ENCODE results near the gene ENTPD8. TPM values are rescaled to one million over a fixed set of nuclear protein-coding genes. Genes with fewer than 3 reads are reported as not detected.

ENTPD8 gene
- total and polyA plus RNA-seq, 2 donors (not counting 1 experiment from before 2014, with no cell fraction given) = under 0.01 TPM; not detected in 1

DNA sequence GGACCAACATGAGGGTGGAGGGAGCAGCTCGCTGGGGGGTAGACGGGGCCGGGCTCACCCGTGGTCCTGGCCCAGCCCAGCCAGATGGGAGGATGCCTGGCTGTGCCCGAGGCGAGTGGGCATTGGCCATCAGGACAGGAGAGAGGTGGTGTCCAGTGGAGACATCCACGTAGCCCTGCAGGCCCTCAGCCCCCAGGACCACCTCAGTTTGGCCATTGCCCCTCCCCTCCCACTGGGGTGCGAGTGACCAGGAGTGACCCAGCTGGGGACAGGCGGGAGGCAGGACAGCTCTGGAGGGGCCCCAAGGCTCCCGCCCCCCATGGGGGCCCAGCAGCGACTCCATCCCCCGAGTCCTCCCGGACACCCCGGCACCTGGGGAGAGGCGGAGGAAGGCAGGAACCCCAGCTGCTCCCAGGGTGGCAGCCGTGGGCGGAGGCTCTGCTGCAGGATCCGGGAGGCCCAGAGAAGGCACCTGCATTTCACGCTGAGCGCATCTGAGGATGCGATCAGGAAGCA is 9.7 kb downstream of the ENTPD8 start:
- H3K36me3 ChIP-seq (ENCODE audit: control insufficient read depth, insufficient read depth, low read length) = no peaks in the 10 kb centered on the region
- H3K9me3 ChIP-seq (ENCODE audit: control insufficient read depth, insufficient read depth, low read depth, low read length) = no peaks in the 10 kb centered on the region
- no peak overlapping the region for H3K9ac ChIP-seq (ENCODE audit: insufficient read depth, low read length)
- no peak overlapping the region for H3K27ac ChIP-seq (ENCODE audit: insufficient read depth, low read length)
- H4K20me1 ChIP-seq (ENCODE audit: control insufficient read depth, extremely low read depth, insufficient read depth, low read length) = no peaks in the 10 kb centered on the region
- TF ChIP-seq EZH2 (IDR thresholded peaks at IDR 0.05; ENCODE audit: low read length, missing control alignments) = no peak
- TF ChIP-seq, protein P1, sequence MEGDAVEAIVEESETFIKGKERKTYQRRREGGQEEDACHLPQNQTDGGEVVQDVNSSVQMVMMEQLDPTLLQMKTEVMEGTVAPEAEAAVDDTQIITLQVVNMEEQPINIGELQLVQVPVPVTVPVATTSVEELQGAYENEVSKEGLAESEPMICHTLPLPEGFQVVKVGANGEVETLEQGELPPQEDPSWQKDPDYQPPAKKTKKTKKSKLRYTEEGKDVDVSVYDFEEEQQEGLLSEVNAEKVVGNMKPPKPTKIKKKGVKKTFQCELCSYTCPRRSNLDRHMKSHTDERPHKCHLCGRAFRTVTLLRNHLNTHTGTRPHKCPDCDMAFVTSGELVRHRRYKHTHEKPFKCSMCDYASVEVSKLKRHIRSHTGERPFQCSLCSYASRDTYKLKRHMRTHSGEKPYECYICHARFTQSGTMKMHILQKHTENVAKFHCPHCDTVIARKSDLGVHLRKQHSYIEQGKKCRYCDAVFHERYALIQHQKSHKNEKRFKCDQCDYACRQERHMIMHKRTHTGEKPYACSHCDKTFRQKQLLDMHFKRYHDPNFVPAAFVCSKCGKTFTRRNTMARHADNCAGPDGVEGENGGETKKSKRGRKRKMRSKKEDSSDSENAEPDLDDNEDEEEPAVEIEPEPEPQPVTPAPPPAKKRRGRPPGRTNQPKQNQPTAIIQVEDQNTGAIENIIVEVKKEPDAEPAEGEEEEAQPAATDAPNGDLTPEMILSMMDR (conservative IDR thresholded peaks at IDR 0.05 in 1 of 2, IDR thresholded peaks at IDR 0.05 in 1 of 2; ENCODE audit: low read depth in 1 of 2, low read length in 2 of 2) = no peak
- no peak for DNase-seq (ENCODE audit: low read depth in 2 of 2)
- no peak overlapping the region for H2AFZ ChIP-seq (ENCODE audit: low read length)
- H3K4me3 ChIP-seq (replicated peaks in 1 of 4; ENCODE audit: control extremely low read depth in 1 of 4, insufficient read depth in 1 of 4, low read depth in 3 of 4, low read length in 4 of 4) = no peak overlapping the region
- H3K4me2 ChIP-seq (ENCODE audit: extremely low read depth, insufficient read depth, low read length) = no peak overlapping the region
- H3K79me2 ChIP-seq (ENCODE audit: control insufficient read depth, insufficient read depth, low read length) = no peaks in the 10 kb centered on the region
- no peaks in the 10 kb centered on the region for H3K27me3 ChIP-seq (ENCODE audit: control insufficient read depth, insufficient read depth, low read length)
- no peaks in the 10 kb centered on the region for H3K4me1 ChIP-seq (ENCODE audit: control insufficient read depth, extremely low read depth, insufficient read depth, low read length)

DNA sequence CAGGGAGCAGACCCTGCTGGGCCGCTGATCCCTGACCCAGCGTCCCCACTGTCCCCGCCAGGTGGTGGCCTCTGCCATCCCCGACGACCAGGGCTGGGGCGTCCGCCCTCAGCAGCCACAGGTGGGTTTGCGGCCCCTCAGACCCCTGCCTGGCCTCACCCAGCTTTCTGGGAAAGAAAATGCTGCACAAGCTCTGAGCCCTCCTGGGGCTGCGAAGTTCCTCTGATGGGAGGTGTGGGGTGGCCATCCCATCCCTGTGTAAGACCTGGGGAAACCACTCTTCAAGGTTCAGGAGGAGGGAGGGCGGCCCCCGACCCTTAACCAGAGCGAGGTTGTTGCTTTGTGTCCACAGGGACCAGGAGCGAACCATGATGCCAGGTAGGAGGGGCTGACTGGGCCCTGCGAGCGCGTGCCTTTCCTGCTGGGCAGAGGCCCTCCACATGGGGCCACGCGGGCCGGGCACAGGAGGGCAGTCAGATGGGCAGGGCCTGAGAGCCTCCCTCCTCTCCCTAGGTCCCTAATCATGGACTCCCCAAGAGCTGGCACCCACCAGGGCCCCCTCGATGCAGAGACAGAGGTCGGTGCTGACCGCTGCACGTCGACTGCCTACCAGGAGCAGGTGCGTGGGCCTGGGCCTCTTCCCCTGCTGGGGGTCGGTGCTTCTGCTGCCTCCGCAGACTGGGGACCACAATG is 10.3 kb downstream of the ENTPD8 start:
- H4K20me1 ChIP-seq (ENCODE audit: control insufficient read depth, extremely low read depth, insufficient read depth, low read length) = no peaks in the 10 kb centered on the region
- H3K79me2 ChIP-seq (ENCODE audit: control insufficient read depth, insufficient read depth, low read length) = no peaks in the 10 kb centered on the region
- H3K4me2 ChIP-seq (ENCODE audit: extremely low read depth, insufficient read depth, low read length) = no peak overlapping the region
- H2AFZ ChIP-seq (ENCODE audit: low read length) = no peak overlapping the region
- DNase-seq (ENCODE audit: low read depth in 2 of 2) = no peak
- no peaks in the 10 kb centered on the region for H3K9me3 ChIP-seq (ENCODE audit: control insufficient read depth, insufficient read depth, low read depth, low read length)
- H3K27me3 ChIP-seq (ENCODE audit: control insufficient read depth, insufficient read depth, low read length) = no peaks in the 10 kb centered on the region
- no peak for TF ChIP-seq EZH2 (IDR thresholded peaks at IDR 0.05; ENCODE audit: low read length, missing control alignments)
- TF ChIP-seq, protein P1 (conservative IDR thresholded peaks at IDR 0.05 in 1 of 2, IDR thresholded peaks at IDR 0.05 in 1 of 2; ENCODE audit: low read depth in 1 of 2, low read length in 2 of 2) = no peak
- H3K4me3 ChIP-seq (replicated peaks in 1 of 4; ENCODE audit: control extremely low read depth in 1 of 4, insufficient read depth in 1 of 4, low read depth in 3 of 4, low read length in 4 of 4) = no peak overlapping the region
- H3K9ac ChIP-seq (ENCODE audit: insufficient read depth, low read length) = no peak overlapping the region
- no peaks in the 10 kb centered on the region for H3K4me1 ChIP-seq (ENCODE audit: control insufficient read depth, extremely low read depth, insufficient read depth, low read length)
- no peak overlapping the region for H3K27ac ChIP-seq (ENCODE audit: insufficient read depth, low read length)
- no peaks in the 10 kb centered on the region for H3K36me3 ChIP-seq (ENCODE audit: control insufficient read depth, insufficient read depth, low read length)

DNA sequence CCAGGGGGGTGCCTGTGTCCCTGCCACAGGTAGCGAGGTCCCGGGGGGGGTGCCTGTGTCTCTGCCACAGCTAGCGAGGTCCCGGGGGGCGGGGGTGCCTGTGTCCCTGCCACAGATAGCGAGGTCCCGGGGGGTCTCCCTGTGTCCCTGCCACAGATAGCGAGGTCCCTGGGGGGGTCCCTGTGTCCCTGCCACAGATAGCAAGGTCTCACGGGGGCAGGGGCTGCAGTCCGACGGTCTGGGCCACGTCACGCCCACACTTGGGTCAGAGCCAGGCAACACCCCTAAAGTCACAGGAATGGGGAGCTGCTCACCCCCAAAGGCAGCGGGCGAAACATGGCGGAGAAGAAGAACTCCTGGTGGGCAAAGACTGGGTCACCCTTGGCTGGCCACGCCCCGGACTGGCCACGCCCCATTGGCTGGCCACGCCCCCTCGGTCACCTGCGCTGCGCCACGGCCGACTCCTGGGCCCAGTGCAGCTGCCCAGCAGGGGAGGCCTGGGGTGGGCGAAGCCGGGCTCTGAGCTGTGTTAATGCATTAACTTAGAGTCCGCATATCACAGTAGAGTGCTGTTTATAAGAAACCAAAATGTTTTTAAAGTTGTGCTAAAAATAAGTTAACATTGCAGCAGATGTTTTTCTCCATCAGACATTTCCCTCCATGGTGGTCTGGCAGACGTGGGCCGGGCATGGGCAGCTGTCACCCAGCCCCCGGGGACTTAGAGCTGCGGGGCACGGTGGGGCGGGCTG is 11.0 kb downstream of the ENTPD8 start:
- Histone ChIP-seq H3K9ac (ENCODE audit: insufficient read depth, low read length) (no peak overlapping the region), H3K4me2 (ENCODE audit: extremely low read depth, insufficient read depth, low read length) (no peak overlapping the region), H4K20me1 (ENCODE audit: control insufficient read depth, extremely low read depth, insufficient read depth, low read length) (no peaks in the 10 kb centered on the region), H3K27ac (ENCODE audit: insufficient read depth, low read length) (no peak overlapping the region), H3K4me1 (ENCODE audit: control insufficient read depth, extremely low read depth, insufficient read depth, low read length) (no peaks in the 10 kb centered on the region), H3K36me3 (ENCODE audit: control insufficient read depth, insufficient read depth, low read length) (no peaks in the 10 kb centered on the region), H3K4me3 (replicated peaks in 1 of 4; ENCODE audit: control extremely low read depth in 1 of 4, insufficient read depth in 1 of 4, low read depth in 3 of 4, low read length in 4 of 4) (no peak overlapping the region), H2AFZ (ENCODE audit: low read length) (no peak overlapping the region), H3K27me3 (ENCODE audit: control insufficient read depth, insufficient read depth, low read length) (no peaks in the 10 kb centered on the region), H3K79me2 (ENCODE audit: control insufficient read depth, insufficient read depth, low read length) (no peaks in the 10 kb centered on the region), H3K9me3 (ENCODE audit: control insufficient read depth, insufficient read depth, low read depth, low read length) (no peaks in the 10 kb centered on the region)
- no peak for DNase-seq (ENCODE audit: low read depth in 2 of 2)
- no peak for TF ChIP-seq EZH2 (IDR thresholded peaks at IDR 0.05; ENCODE audit: low read length, missing control alignments)
- TF ChIP-seq, protein P1 (conservative IDR thresholded peaks at IDR 0.05 in 1 of 2, IDR thresholded peaks at IDR 0.05 in 1 of 2; ENCODE audit: low read depth in 1 of 2, low read length in 2 of 2) = no peak

Measured in fibroblast of lung (primary cell).